H1 (cell line): ENCODE results near the gene VWA3B. TPM values are rescaled to one million over a fixed set of nuclear protein-coding genes. Genes with fewer than 3 reads are reported as not detected.

ENCODE experiments used
- CTCF ChIA-PET: fragments of 300-600 bp; sonication (Branson Sonifier 250); formaldehyde crosslinking; loops from one replicate; lab custom pipeline; 2021; ENCODE audit not compliant: partially characterized antibody; lab: Charles Lee
- POLR2A ChIA-PET: fragments of 300-600 bp; sonication (Branson Sonifier 250); formaldehyde crosslinking; loops from one replicate; lab custom pipeline; 2021; ENCODE audit warnings: inconsistent platforms; ENCODE audit not compliant: partially characterized antibody; lab: Charles Lee
- DNase-seq, 2 experiments: peaks; one replicate each; pipeline versions ENCODE4 v3.0.0 to v3.0.0-alpha.2; 2010 to 2022; ENCODE audit warnings: low spot score in 2 of 2, low read depth in 1 of 2, mixed read lengths in 1 of 2
- FAIRE-seq: peaks from 2 replicates; lab custom pipeline; 2011; peaks lifted over from hg19 to GRCh38; lab: Jason Lieb, UNC
- H2AFZ ChIP-seq: 2 replicates; pipeline ENCODE4 v1.8.1; 2012; ENCODE audit warnings: low read length, inconsistent platforms
- H2AK5ac ChIP-seq: 2 replicates; pipeline ENCODE4 v1.6.1; 2013; ENCODE audit warnings: low read depth, low read length
- H2BK120ac ChIP-seq: replicated peaks from 2 replicates; pipeline ENCODE3; 2013; ENCODE audit warnings: low read depth, low read length, inconsistent platforms
- H2BK12ac ChIP-seq: 2 replicates; pipeline ENCODE4 v1.6.1; 2013; ENCODE audit warnings: low read depth, low read length
- H2BK15ac ChIP-seq: 2 replicates; pipeline ENCODE4 v1.6.1; 2013; ENCODE audit warnings: low read length
- H2BK20ac ChIP-seq: 2 replicates; pipeline ENCODE4 v1.6.1; 2013; ENCODE audit warnings: low read length
- H2BK5ac ChIP-seq: 2 replicates; pipeline ENCODE4 v1.6.1; 2013; ENCODE audit warnings: low read depth, low read length
- H3K14ac ChIP-seq: 2 replicates; pipeline ENCODE4 v1.6.1; 2013; ENCODE audit warnings: inconsistent platforms; ENCODE audit not compliant: insufficient read length
- H3K18ac ChIP-seq: 2 replicates; pipeline ENCODE4 v1.6.1; 2013; ENCODE audit warnings: low read length; ENCODE audit errors: extremely low read depth
- H3K23ac ChIP-seq: 2 replicates; pipeline ENCODE4 v1.6.1; 2013; ENCODE audit warnings: inconsistent platforms; ENCODE audit not compliant: insufficient read length
- H3K23me2 ChIP-seq: 2 replicates; pipeline ENCODE4 v1.6.1; 2013; ENCODE audit warnings: low read depth, low read length
- H3K27ac ChIP-seq: 2 replicates; pipeline ENCODE4 v1.6.1; 2011; ENCODE audit warnings: low read depth, low read length, inconsistent platforms
- H3K27me3 ChIP-seq, 4 experiments: replicated peaks in 1 of 4; 1 replicate in 1 of 4; 2 replicates in 3 of 4; pipeline versions ENCODE4 v1.6.1 to v1.8.1; 2011 to 2013; ENCODE audit warnings: low read length in 3 of 4, mild to moderate bottlenecking in 3 of 4, inconsistent platforms in 2 of 4, mixed read lengths in 2 of 4, moderate library complexity in 1 of 4; ENCODE audit not compliant: control insufficient read depth in 3 of 4, insufficient read depth in 3 of 4; ENCODE audit errors: extremely low read depth in 1 of 4
- H3K36me3 ChIP-seq, 4 experiments: 2 replicates each; pipeline versions ENCODE4 v1.6.1 to v1.8.1; 2011 to 2013; ENCODE audit warnings: mild to moderate bottlenecking in 4 of 4, low read length in 3 of 4, moderate library complexity in 2 of 4, control low read depth in 1 of 4, inconsistent platforms in 1 of 4; ENCODE audit not compliant: insufficient read depth in 4 of 4, control insufficient read depth in 2 of 4
- H3K4ac ChIP-seq: replicated peaks from 2 replicates; pipeline ENCODE3; 2013; ENCODE audit warnings: low read length, low read depth, mixed read lengths, inconsistent platforms; ENCODE audit not compliant: insufficient read length
- H3K4me1 ChIP-seq, 4 experiments: replicated peaks in 1 of 4; 1 replicate in 1 of 4; 2 replicates in 3 of 4; pipeline versions ENCODE4 v1.6.1 to v1.8.1; 2011 to 2013; ENCODE audit warnings: low read length in 3 of 4, inconsistent platforms in 2 of 4, mixed read lengths in 1 of 4; ENCODE audit not compliant: insufficient read depth in 4 of 4, control insufficient read depth in 3 of 4
- H3K4me2 ChIP-seq, 2 experiments: 2 replicates each; pipeline versions ENCODE4 v1.6.1 to v1.8.1; 2011 to 2013; ENCODE audit warnings: low read depth in 2 of 2, low read length in 2 of 2, control low read depth in 1 of 2, inconsistent platforms in 1 of 2, mild to moderate bottlenecking in 1 of 2; ENCODE audit not compliant: insufficient read depth in 1 of 2
- H3K4me3 ChIP-seq, 4 experiments: fragments of 200-600, 300-600 bp in 1 of 4; sonication (generic), shearing (Covaris generic), sonication (Bioruptor Twin) in 1 of 4; 2 replicates each; pipeline versions ENCODE4 v1.5.1 to v1.8.1; 2011 to 2016; ENCODE audit warnings: low read length in 4 of 4, low read depth in 3 of 4, control low read depth in 2 of 4, inconsistent platforms in 2 of 4, mild to moderate bottlenecking in 2 of 4, mixed read lengths in 1 of 4, moderate library complexity in 1 of 4; ENCODE audit not compliant: insufficient read depth in 2 of 4; ENCODE audit errors: extremely low read depth in 1 of 4
- H3K56ac ChIP-seq: replicated peaks from 2 replicates; pipeline ENCODE3; 2013; ENCODE audit warnings: low read depth, mild to moderate bottlenecking, mixed read lengths, low read length, inconsistent platforms; ENCODE audit not compliant: insufficient read length
- H3K79me1 ChIP-seq: 2 replicates; pipeline ENCODE4 v1.6.1; 2013; ENCODE audit warnings: low read depth, low read length, control low read depth
- H3K79me2 ChIP-seq, 2 experiments: 2 replicates each; pipeline versions ENCODE4 v1.6.1 to v1.8.1; 2012 to 2013; ENCODE audit warnings: low read length in 2 of 2, mild to moderate bottlenecking in 2 of 2, inconsistent platforms in 1 of 2; ENCODE audit not compliant: insufficient read depth in 2 of 2, control insufficient read depth in 1 of 2
- H3K9ac ChIP-seq, 4 experiments: replicated peaks in 1 of 4; 1 replicate in 1 of 4; 2 replicates in 3 of 4; pipeline versions ENCODE4 v1.6.1 to v1.8.1; 2011 to 2013; ENCODE audit warnings: low read depth in 3 of 4, low read length in 3 of 4, control low read depth in 2 of 4, mild to moderate bottlenecking in 2 of 4, moderate library complexity in 2 of 4, inconsistent platforms in 1 of 4; ENCODE audit errors: extremely low read depth in 1 of 4
- H3K9me3 ChIP-seq, 2 experiments: 2 replicates each; pipeline versions ENCODE4 v1.6.1 to v1.8.1; 2012 to 2013; ENCODE audit warnings: mild to moderate bottlenecking in 2 of 2, moderate library complexity in 2 of 2, control low read depth in 1 of 2, inconsistent platforms in 1 of 2, low read depth in 1 of 2, low read length in 1 of 2, mixed read lengths in 1 of 2; ENCODE audit not compliant: insufficient read depth in 2 of 2
- H4K20me1 ChIP-seq, 2 experiments: replicated peaks in 1 of 2; 2 replicates each; pipeline versions ENCODE3 to v1.8.1; 2011 to 2013; ENCODE audit warnings: inconsistent platforms in 2 of 2, low read length in 2 of 2, mild to moderate bottlenecking in 1 of 2; ENCODE audit not compliant: insufficient read depth in 2 of 2, control insufficient read depth in 1 of 2
- H4K5ac ChIP-seq: 2 replicates; pipeline ENCODE4 v1.6.1; 2013; ENCODE audit warnings: low read length, low read depth, mixed read lengths, inconsistent platforms; ENCODE audit not compliant: insufficient read length
- H4K8ac ChIP-seq: 2 replicates; pipeline ENCODE4 v1.8.0; 2013; ENCODE audit warnings: mild to moderate bottlenecking, moderate library complexity, low read length, inconsistent platforms; ENCODE audit not compliant: insufficient read depth; ENCODE audit errors: extremely low read depth
- H4K91ac ChIP-seq: replicated peaks from 2 replicates; pipeline ENCODE3; 2013; ENCODE audit warnings: low read length, mixed read lengths, inconsistent platforms; ENCODE audit not compliant: insufficient read length
- CTCF ChIP-seq, 3 experiments: IDR thresholded peaks; 1 replicate in 2 of 3; 2 replicates in 1 of 3; pipeline versions ENCODE4 v1.5.1 to v1.6.1; 2011; ENCODE audit warnings: low read length in 3 of 3, mild to moderate bottlenecking in 3 of 3, inconsistent platforms in 2 of 3, low read depth in 1 of 3, moderate library complexity in 1 of 3; ENCODE audit not compliant: insufficient read depth in 1 of 3; ENCODE audit errors: control extremely low read depth in 1 of 3
- JUND ChIP-seq: IDR thresholded peaks from 2 replicates; pipeline ENCODE4 v1.6.1; 2011; ENCODE audit warnings: mild to moderate bottlenecking, improper control_type of control experiment, low read length
- WGBS, 2 experiments: shearing (Covaris generic) in 1 of 2; methylation state at CpG; one replicate each; pipeline versions ENCODE4 v1.1.6 to v1.1.7; 2013 to 2015; ENCODE audit warnings: low lambda C conversion rate in 2 of 2, mixed read lengths in 2 of 2, inconsistent platforms in 1 of 2, low coverage in 1 of 2, missing lambda C conversion rate in 1 of 2; ENCODE audit not compliant: insufficient replicate concordance in 2 of 2, insufficient coverage in 1 of 2, insufficient read length in 1 of 2; ENCODE audit errors: extremely low coverage in 1 of 2, missing lambda C conversion rate in 1 of 2; 5-methylcytosine and 5-hydroxymethylcytosine counted together
- polyA plus RNA-seq, 7 experiments: library from polyadenylated mRNA; depleted of rRNA in 3 of 7; stranded (reverse) in 5 of 7; unstranded in 2 of 7; fragments of >200 nt in 5 of 7; fragments of 200-250 nt in 2 of 7; gene quantifications; 1 replicate in 5 of 7; 2 replicates in 1 of 7; 4 replicates in 1 of 7; pipeline versions ENCODE4 v1.2.1 to v1.2.3, GENCODE V29; 2011 to 2013; ENCODE audit warnings: missing spikeins in 2 of 7, mixed read lengths in 2 of 7
- total RNA-seq: library from RNA; stranded (reverse); fragmentation: NEBNext Ultra II Directional; extraction: Animal tissue kit (Norgen Biotek cat#: 25700); gene quantifications from 2 replicates; pipeline ENCODE4 v1.2.1, GENCODE V29; 2021

The VWA3B gene
- total and polyA plus RNA-seq, 2 of the 8 experiments (the other 6 are each of a cell fraction or from before 2014, with no cell fraction given) = not detected

GRCh38 chr2:98297817-98298682 is 211.1 kb downstream of the VWA3B start:
- H4K91ac ChIP-seq = no peak overlapping the region
- H3K4ac ChIP-seq = no peak overlapping the region
- H2AK5ac ChIP-seq = no peak overlapping the region
- no peak overlapping the region for H3K23ac ChIP-seq
- no peak overlapping the region for H2BK20ac ChIP-seq
- no peak for DNase-seq
- H3K79me1 ChIP-seq = no peaks in the 10 kb centered on the region
- no peak overlapping the region for H3K14ac ChIP-seq
- no peak overlapping the region for H3K18ac ChIP-seq
- H3K4me3 ChIP-seq = no peak overlapping the region
- no peak overlapping the region for H2BK120ac ChIP-seq
- H3K9me3 ChIP-seq = no peaks in the 10 kb centered on the region
- 0 out of 7 replicates have a peak, but pooled peaks cover 0 to 3% (median 0%) of the 10 kb centered on the region in 4 experiments for H3K27me3 ChIP-seq
- no peak overlapping the region for H2AFZ ChIP-seq
- H3K9ac ChIP-seq = no peak overlapping the region
- FAIRE-seq = no peak
- WGBS, 2 experiments = 81% methylated on average over 12 of the region's 12 CpGs; no CpG with 5 or more reads in 1 of the 2 experiments
- H2BK15ac ChIP-seq = no peak overlapping the region
- no peak overlapping the region for H3K56ac ChIP-seq
- no peaks in the 10 kb centered on the region for H3K79me2 ChIP-seq
- POLR2A ChIA-PET = no interaction called here
- H3K23me2 ChIP-seq = no peaks in the 10 kb centered on the region
- H4K5ac ChIP-seq = no peak overlapping the region
- CTCF ChIA-PET = interaction anchor here (0.6 to 2.9 kb wide), 9 partner anchors 13 to 180 kb away, joined by 3 to 8 read pairs (median 3); no protein-coding TSS in a partner anchor
- H4K20me1 ChIP-seq = no peaks in the 10 kb centered on the region
- H4K8ac ChIP-seq = no peak overlapping the region
- no peaks in the 10 kb centered on the region for H3K36me3 ChIP-seq
- no peak overlapping the region for H3K27ac ChIP-seq
- H2BK12ac ChIP-seq = no peak overlapping the region
- H3K4me1 ChIP-seq = no peaks in the 10 kb centered on the region
- no peak overlapping the region for H3K4me2 ChIP-seq
- no peak overlapping the region for H2BK5ac ChIP-seq
- TF ChIP-seq JUND (no peak), CTCF (IDR thresholded peaks at IDR 0.05; ENCODE audit: control extremely low read depth in 1 of 3, insufficient read depth in 1 of 3, low read depth in 1 of 3, low read length in 3 of 3) (peak; percentile 52 to 82 (median 66))
